Vagina (tissue), 2 donors: Measurements from ENCODE around the gene TUBGCP3. TPM values are rescaled to one million over a fixed set of nuclear protein-coding genes. Genes with fewer than 3 reads are reported as not detected.
A peak's percentile ranks its signal among the peaks of the same experiment; 100 is the strongest.

ENCODE experiments used
- DNase-seq, 2 donors: peaks; one replicate each; pipeline ENCODE4 v3.0.0-alpha.2; 2017; ENCODE audit errors: extremely low spot score in 2 of 2
- H3K27ac ChIP-seq: fragments of 200-600 bp; sonication (generic); one replicate; pipeline ENCODE4 v1.5.1; 2019
- H3K27me3 ChIP-seq: fragments of 200-600 bp; sonication (generic); one replicate; pipeline ENCODE4 v1.5.1; 2019
- H3K36me3 ChIP-seq, 2 donors: fragments of 200-600 bp; sonication (generic); one replicate each; pipeline ENCODE4 v1.5.1; 2017 to 2019
- H3K4me1 ChIP-seq: fragments of 200-600 bp; sonication (generic); one replicate; pipeline ENCODE4 v1.5.1; 2019
- H3K4me3 ChIP-seq, 2 donors: fragments of 200-600 bp; sonication (generic); 1 replicate in 1 of 2; 2 replicates in 1 of 2; pipeline ENCODE4 v1.5.1; 2016 to 2019
- H3K9me3 ChIP-seq: fragments of 200-600 bp; sonication (generic); one replicate; pipeline ENCODE4 v1.5.1; 2019
- CTCF ChIP-seq, 3 experiments: fragments of 450-650 bp in 2 of 3; fragments of 200-600 bp in 1 of 3; sonication (generic) in 1 of 3; IDR thresholded peaks; one replicate each; pipeline ENCODE4 v1.5.1; 2017 to 2019; ENCODE audit warnings: antibody characterized with exemption in 3 of 3, mild to moderate bottlenecking in 2 of 3, moderate library complexity in 2 of 3
- POLR2A ChIP-seq, 2 donors: fragments of 450-650 bp; IDR thresholded peaks; one replicate each; pipeline ENCODE4 v1.6.1; 2017; ENCODE audit warnings: antibody characterized with exemption in 2 of 2, mild to moderate bottlenecking in 2 of 2, moderate library complexity in 2 of 2
- POLR2AphosphoS5 ChIP-seq, 2 donors: sonication (generic); formaldehyde crosslinking; IDR thresholded peaks; one replicate each; pipeline ENCODE4 v1.9.0; 2017; ENCODE audit warnings: antibody characterized with exemption in 2 of 2, mild to moderate bottlenecking in 2 of 2, low read depth in 1 of 2; ENCODE audit not compliant: insufficient read depth in 1 of 2
- intact Hi-C: fragments of 100-400 bp; cut with DNase I; formaldehyde crosslinking; loops from one replicate; pipeline ENCODE4 v1.15.1; 2023
- total RNA-seq: library from RNA; depleted of rRNA; stranded (reverse); fragments of >200 nt; gene quantifications from one replicate; pipeline ENCODE4 v1.2.3, GENCODE V29; 2016

Gene TUBGCP3
- total RNA-seq, 1 donor from 2014 or later, result 23.3 TPM

- H3K27ac ChIP-seq, result no peak overlapping the region
- intact Hi-C loops, result no loop called here
- no peaks in the 10 kb centered on the region for H3K27me3 ChIP-seq
- no peaks in the 10 kb centered on the region for H3K9me3 ChIP-seq
- TF ChIP-seq CTCF (IDR thresholded peaks at IDR 0.05) (peak in 1 of 3 experiments; percentile 32), POLR2AphosphoS5 (IDR thresholded peaks at IDR 0.05; ENCODE audit: insufficient read depth in 1 of 2, low read depth in 1 of 2) (no peak)
- no peaks in the 10 kb centered on the region for H3K36me3 ChIP-seq
- H3K4me3 ChIP-seq, result no peak overlapping the region
- no peak for DNase-seq
- H3K4me1 ChIP-seq, result peaks cover 10% of the 10 kb centered on the region
These were observed 28.8 kb upstream of the TUBGCP3 start for GRCh38 chr13:112616586-112617362.

- TF ChIP-seq CTCF (IDR thresholded peaks at IDR 0.05) (no peak), POLR2AphosphoS5 (IDR thresholded peaks at IDR 0.05; ENCODE audit: insufficient read depth in 1 of 2, low read depth in 1 of 2) (no peak), POLR2A (IDR thresholded peaks at IDR 0.05) (no peak)
- DNase-seq, result no peak
- intact Hi-C loops, result no loop called here
These were observed 27.4 kb upstream of the TUBGCP3 start for GRCh38 chr13:112615391-112615790.

GRCh38 chr13:112614835-112615234 lies 26.9 kb upstream of the TUBGCP3 start:
- Histone ChIP-seq H3K9me3 (no peaks in the 10 kb centered on the region), H3K4me1 (peaks cover 10% of the 10 kb centered on the region), H3K27ac (no peak overlapping the region), H3K36me3 (no peaks in the 10 kb centered on the region), H3K4me3 (no peak overlapping the region), H3K27me3 (no peaks in the 10 kb centered on the region)
- DNase-seq, result no peak
- TF ChIP-seq POLR2A (IDR thresholded peaks at IDR 0.05), result no peak
- no peak for TF ChIP-seq CTCF (IDR thresholded peaks at IDR 0.05)
- TF ChIP-seq POLR2AphosphoS5 (IDR thresholded peaks at IDR 0.05; ENCODE audit: insufficient read depth in 1 of 2, low read depth in 1 of 2), result no peak
- intact Hi-C loops, result no loop called here

More at GRCh38 chr13:112615391-112615790, 27.4 kb upstream of the TUBGCP3 start:
- Histone ChIP-seq H3K4me3 (no peak overlapping the region), H3K9me3 (no peaks in the 10 kb centered on the region), H3K27me3 (no peaks in the 10 kb centered on the region), H3K36me3 (no peaks in the 10 kb centered on the region), H3K4me1 (peaks cover 10% of the 10 kb centered on the region), H3K27ac (no peak overlapping the region)

DNA sequence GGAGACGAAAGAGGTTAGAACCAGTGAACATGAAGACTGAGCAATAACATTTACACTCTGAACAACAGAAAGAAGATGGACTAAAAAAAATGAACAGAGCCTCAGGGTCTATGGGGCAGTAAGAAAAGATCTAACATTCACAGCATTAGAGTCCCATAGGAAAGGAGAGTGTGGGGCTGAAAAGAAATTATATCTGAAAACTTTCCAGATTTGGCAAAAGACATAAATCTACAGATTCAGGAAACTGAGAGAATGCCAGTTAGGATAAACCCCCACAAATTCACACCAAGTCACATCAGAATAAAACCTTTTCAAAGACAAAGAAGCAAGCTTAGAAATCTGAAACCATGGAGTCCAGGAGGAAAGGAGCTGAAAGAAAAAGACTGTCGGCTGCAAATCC lies 20.3 kb upstream of the TUBGCP3 start:
- H3K4me1 ChIP-seq, result peaks cover 5% of the 10 kb centered on the region
- H3K36me3 ChIP-seq, result no peaks in the 10 kb centered on the region
- no peaks in the 10 kb centered on the region for H3K27me3 ChIP-seq
- H3K4me3 ChIP-seq, result no peak overlapping the region
- intact Hi-C loops, result loop anchor here (10.0 kb wide), 1 partner anchor 1133 kb away; no protein-coding TSS in a partner anchor
- DNase-seq, result no peak
- no peak for TF ChIP-seq CTCF (IDR thresholded peaks at IDR 0.05)
- TF ChIP-seq POLR2A (IDR thresholded peaks at IDR 0.05), result no peak
- no peak for TF ChIP-seq POLR2AphosphoS5 (IDR thresholded peaks at IDR 0.05; ENCODE audit: insufficient read depth in 1 of 2, low read depth in 1 of 2)
- no peak overlapping the region for H3K27ac ChIP-seq
- H3K9me3 ChIP-seq, result no peaks in the 10 kb centered on the region
